Endothelial cell of umbilical vein (primary cell): Measurements from ENCODE around the gene RAB40A. TPM values are rescaled to one million over a fixed set of nuclear protein-coding genes. Genes with fewer than 3 reads are reported as not detected.

Source experiments
- BruUV-seq: library from RNA; stranded (reverse); fragments of 400-500 nt; replicated peaks from 2 replicates; lab custom pipeline; 2021; lab: Mats Ljungman, UMichigan
- CTCF ChIA-PET: fragments of 300-600, 350-600 bp; sonication (Branson Sonifier 250); formaldehyde crosslinking; loops from one replicate; lab custom pipeline; 2021; ENCODE audit warnings: antibody characterized with exemption, inconsistent platforms; lab: Charles Lee
- POLR2A ChIA-PET: fragments of 300-600, 350-600 bp; sonication (Branson Sonifier 250); formaldehyde crosslinking; loops from one replicate; lab custom pipeline; 2021; ENCODE audit warnings: antibody characterized with exemption, inconsistent platforms; lab: Charles Lee
- DNase-seq: peaks from one replicate; pipeline ENCODE4 v3.0.0-alpha.2; 2011; ENCODE audit warnings: low read depth, low spot score
- FAIRE-seq: peaks from 2 replicates; lab custom pipeline; 2011; peaks lifted over from hg19 to GRCh38; lab: Jason Lieb, UNC
- H2AFZ ChIP-seq: 2 replicates; pipeline ENCODE4 v1.6.0; 2012; ENCODE audit warnings: low read depth, low read length, control low read depth, inconsistent platforms
- H3K27ac ChIP-seq: 2 replicates; pipeline ENCODE4 v1.5.1; 2011; ENCODE audit warnings: low read depth, mild to moderate bottlenecking, control low read depth, low read length, moderate library complexity; ENCODE audit not compliant: insufficient read depth
- H3K27me3 ChIP-seq, 2 experiments: 2 replicates each; pipeline versions ENCODE4 v1.6.0 to v1.6.1; 2011; ENCODE audit warnings: low read length in 2 of 2, mixed read lengths in 1 of 2; ENCODE audit not compliant: control insufficient read depth in 2 of 2, insufficient read depth in 2 of 2
- H3K36me3 ChIP-seq, 2 experiments: 2 replicates in 1 of 2; 3 replicates in 1 of 2; pipeline ENCODE4 v1.5.1; 2011; ENCODE audit warnings: low read length in 2 of 2, mild to moderate bottlenecking in 1 of 2, moderate library complexity in 1 of 2; ENCODE audit not compliant: control insufficient read depth in 2 of 2, insufficient read depth in 2 of 2; ENCODE audit errors: extremely low read depth in 1 of 2
- H3K4me1 ChIP-seq: 3 replicates; pipeline ENCODE4 v1.5.1; 2011; ENCODE audit warnings: mild to moderate bottlenecking, low read length; ENCODE audit not compliant: control insufficient read depth, insufficient read depth; ENCODE audit errors: extremely low read depth
- H3K4me2 ChIP-seq: 2 replicates; pipeline ENCODE4 v1.6.1; 2011; ENCODE audit warnings: low read length, control low read depth, mixed read lengths; ENCODE audit not compliant: insufficient read depth
- H3K4me3 ChIP-seq, 3 experiments: fragments of 200-600 bp in 1 of 3; sonication (generic), shearing (Covaris generic) in 1 of 3; replicated peaks in 1 of 3; 2 replicates each; pipeline ENCODE4 v1.5.1; 2011 to 2016; ENCODE audit warnings: control low read depth in 3 of 3, low read length in 3 of 3, mild to moderate bottlenecking in 2 of 3, inconsistent platforms in 1 of 3, low read depth in 1 of 3, moderate library complexity in 1 of 3; ENCODE audit not compliant: insufficient read depth in 1 of 3
- H3K79me2 ChIP-seq: 2 replicates; pipeline ENCODE4 v1.6.0; 2012; ENCODE audit warnings: low read length, inconsistent platforms; ENCODE audit not compliant: control insufficient read depth, insufficient read depth
- H3K9ac ChIP-seq: replicated peaks from 2 replicates; pipeline ENCODE3; 2011; ENCODE audit warnings: low read length, control low read depth; ENCODE audit not compliant: insufficient read depth; ENCODE audit errors: extremely low read depth
- H3K9me1 ChIP-seq: replicated peaks from 3 replicates; pipeline ENCODE4 v1.6.0; 2011; ENCODE audit warnings: mild to moderate bottlenecking, low read length; ENCODE audit not compliant: control insufficient read depth, insufficient read depth; ENCODE audit errors: extremely low read depth
- H3K9me3 ChIP-seq: replicated peaks from 2 replicates; pipeline ENCODE4 v1.5.1; 2012; ENCODE audit warnings: low read length, inconsistent platforms; ENCODE audit not compliant: control insufficient read depth, insufficient read depth
- H4K20me1 ChIP-seq: replicated peaks from 2 replicates; pipeline ENCODE3; 2011; ENCODE audit warnings: mild to moderate bottlenecking, low read length; ENCODE audit not compliant: control insufficient read depth, insufficient read depth; ENCODE audit errors: extremely low read depth
- CTCF ChIP-seq, 2 donors: IDR thresholded peaks; 1 replicate in 1 of 2; 2 replicates in 1 of 2; pipeline ENCODE4 v1.5.1; 2011; ENCODE audit warnings: low read length in 2 of 2, mild to moderate bottlenecking in 2 of 2, moderate library complexity in 2 of 2, control low read depth in 1 of 2, inconsistent platforms in 1 of 2, low read depth in 1 of 2; ENCODE audit not compliant: insufficient read depth in 1 of 2; ENCODE audit errors: extremely low read depth in 1 of 2
- EZH2 ChIP-seq: IDR thresholded peaks from 2 replicates; pipeline ENCODE4 v1.6.1; 2012; ENCODE audit warnings: borderline replicate concordance, low read depth, mild to moderate bottlenecking, moderate library complexity, low read length, inconsistent platforms; ENCODE audit not compliant: severe bottlenecking
- FOS ChIP-seq: IDR thresholded peaks from 2 replicates; pipeline ENCODE4 v1.6.1; 2011; ENCODE audit warnings: mild to moderate bottlenecking, low read length, moderate library complexity, borderline replicate concordance; ENCODE audit not compliant: insufficient read depth
- GATA2 ChIP-seq: IDR thresholded peaks from 2 replicates; pipeline ENCODE4 v1.7.0; 2011; ENCODE audit warnings: low read depth, mild to moderate bottlenecking, moderate library complexity, mixed read lengths, low read length; ENCODE audit not compliant: insufficient read length, insufficient read depth
- JUN ChIP-seq: IDR thresholded peaks from 2 replicates; pipeline ENCODE4 v1.6.1; 2011; ENCODE audit warnings: borderline replicate concordance, low read depth; ENCODE audit not compliant: insufficient read length, insufficient read depth
- MAX ChIP-seq: IDR thresholded peaks from 2 replicates; pipeline ENCODE4 v1.6.1; 2011; ENCODE audit not compliant: insufficient read depth, insufficient read length
- MYC ChIP-seq: IDR thresholded peaks from one replicate; pipeline ENCODE4 v1.6.1; 2011; ENCODE audit warnings: mild to moderate bottlenecking, low read depth, low read length
- POLR2A ChIP-seq: IDR thresholded peaks from 2 replicates; pipeline ENCODE4 v1.6.1; 2012; ENCODE audit warnings: low read depth, mild to moderate bottlenecking, control low read depth, low read length
- POLR2AphosphoS5 ChIP-seq: IDR thresholded peaks from 2 replicates; pipeline ENCODE4 v1.6.1; 2012; ENCODE audit warnings: low read depth, mild to moderate bottlenecking, control low read depth, low read length, moderate library complexity; ENCODE audit not compliant: insufficient read depth
- dilution Hi-C: fragments of 300-500 bp; cut with MboI; formaldehyde crosslinking; loops from one replicate; pipeline ENCODE4 v1.15.0; 2019; ENCODE audit warnings: low sequenced_read_pairs; ENCODE audit not compliant: extremely low pct_ligation_motif_present
- intact Hi-C: fragments of 100-400 bp; cut with micrococcal nuclease; formaldehyde crosslinking; loops from one replicate; pipeline ENCODE4 v1.10.0; 2022
- polyA plus RNA-seq, 4 experiments: library from polyadenylated mRNA; depleted of rRNA in 3 of 4; stranded (reverse) in 3 of 4; unstranded in 1 of 4; fragments of >200 nt; gene quantifications; 2 replicates each; pipeline versions ENCODE4 v1.2.1 to v1.2.3, GENCODE V29; 2011 to 2012; ENCODE audit warnings: missing spikeins in 1 of 4
- total RNA-seq: library from RNA; stranded (reverse); gene quantifications from 2 replicates; pipeline ENCODE4 v1.2.3, GENCODE V29; 2021

The RAB40A gene
- total and polyA plus RNA-seq, 2 donors (not counting 3 experiments of a cell fraction or from before 2014, with no cell fraction given) = 0.30 to 0.58 TPM

GRCh38 chrX:103531002-103531401 lies 11.7 kb upstream of the RAB40A start:
- H3K9me1 ChIP-seq = no peaks in the 10 kb centered on the region
- ChIA-PET CTCF (no interaction called here), POLR2A (no interaction called here)
- no peak overlapping the region for H3K4me2 ChIP-seq
- dilution Hi-C loops (no loop called here), intact Hi-C loops (no loop called here)
- no peak for FAIRE-seq
- no peaks in the 10 kb centered on the region for H3K4me1 ChIP-seq
- H3K36me3 ChIP-seq = no peaks in the 10 kb centered on the region
- no TSS peak for BruUV-seq
- H3K27me3 ChIP-seq = no peaks in the 10 kb centered on the region
- H3K4me3 ChIP-seq = no peak overlapping the region
- no peaks in the 10 kb centered on the region for H4K20me1 ChIP-seq
- TF ChIP-seq EZH2 = no peak
- TF ChIP-seq POLR2AphosphoS5 = no peak
- TF ChIP-seq FOS = no peak
- TF ChIP-seq JUN = no peak
- no peak for TF ChIP-seq MYC
- TF ChIP-seq POLR2A = no peak
- no peak for TF ChIP-seq CTCF (IDR thresholded peaks at IDR 0.05; ENCODE audit: extremely low read depth in 1 of 2, insufficient read depth in 1 of 2, low read depth in 1 of 2, low read length in 2 of 2)
- no peak for TF ChIP-seq MAX
- TF ChIP-seq GATA2 = no peak
- DNase-seq = no peak
- no peak overlapping the region for H3K9ac ChIP-seq
- H2AFZ ChIP-seq = no peak overlapping the region
- H3K9me3 ChIP-seq = no peaks in the 10 kb centered on the region
- H3K27ac ChIP-seq = no peak overlapping the region
- H3K79me2 ChIP-seq = no peaks in the 10 kb centered on the region
